Thyroid gland (tissue), 4 donors: ENCODE measurements around the gene TMEM8B.
A peak's percentile ranks its signal among the peaks of the same experiment; 100 is the strongest.

Source experiments
- CTCF ChIP-seq, 6 experiments: fragments of 200-600 bp in 3 of 6; fragments of 450-650 bp in 3 of 6; sonication (generic) in 3 of 6; IDR thresholded peaks; one replicate each; pipeline ENCODE4 v1.5.1; 2016 to 2019; ENCODE audit warnings: antibody characterized with exemption in 6 of 6, mild to moderate bottlenecking in 2 of 6, inconsistent platforms in 1 of 6, moderate library complexity in 1 of 6
- POLR2A ChIP-seq, 2 donors: fragments of 450-650 bp; IDR thresholded peaks; one replicate each; pipeline ENCODE4 v1.6.1; 2017; ENCODE audit warnings: antibody characterized with exemption in 2 of 2, mild to moderate bottlenecking in 2 of 2, moderate library complexity in 1 of 2

- peak in 1 of 6 experiments; percentile 7 for TF ChIP-seq CTCF (IDR thresholded peaks at IDR 0.05)
- no peak for TF ChIP-seq POLR2A (IDR thresholded peaks at IDR 0.05)
Observed at GRCh38 chr9:35791297-35791921, 37.6 kb upstream of the TMEM8B start, which contains the start of gene NPR2.
